HG03442 (cell line): ENCODE results near the gene MAS1L.
"Not testable (repeated sequence)": the region's sequence is repeated elsewhere in the genome, so short reads cannot be mapped to it uniquely, and the experiment has no call there.

Experiments used
- ATAC-seq: cut with Tn5 transposase; IDR thresholded peaks from one replicate; pipeline ENCODE4 v1.9.1; 2021; ENCODE audit warnings: mild to moderate bottlenecking, moderate library complexity; ENCODE audit not compliant: unreplicated experiment

MAS1L gene

GRCh38 chr6:29486577-29486976 lies 1.2 kb downstream of the MAS1L start:
- no peak for ATAC-seq

- no peak for ATAC-seq
These were observed 4.0 kb downstream of the MAS1L start for GRCh38 chr6:29483735-29484134.

GRCh38 chr6:29483186-29483585 lies 4.6 kb downstream of the MAS1L start:
- ATAC-seq: no peak

DNA sequence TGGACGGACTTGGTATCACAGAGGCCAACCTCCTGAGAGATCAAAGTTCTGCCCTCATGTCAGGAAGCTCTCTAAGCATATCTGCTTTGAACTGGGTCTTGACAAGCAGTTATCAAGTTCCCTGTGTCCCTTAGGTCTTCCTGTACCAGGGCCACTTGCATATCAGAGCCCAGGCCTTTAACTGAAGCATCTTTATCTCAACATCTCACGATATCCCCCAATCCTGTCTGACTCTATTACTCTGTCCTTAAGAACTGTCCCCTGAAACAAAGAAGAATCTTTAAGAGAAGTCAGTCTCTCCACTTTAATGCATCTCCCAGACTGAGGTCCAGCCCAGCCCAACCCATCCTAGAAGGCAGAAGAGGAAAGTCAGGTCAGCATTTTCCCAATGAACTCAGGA lies 8.2 kb downstream of the MAS1L start:
- ATAC-seq: no peak

- ATAC-seq: no peak
These were observed 9.0 kb downstream of the MAS1L start for GRCh38 chr6:29478740-29479139.

- no peak for ATAC-seq
These were observed 9.8 kb downstream of the MAS1L start for GRCh38 chr6:29477923-29478450.

GRCh38 chr6:29474996-29475395 lies 12.8 kb downstream of the MAS1L start:
- ATAC-seq: no peak

- ATAC-seq: no peak
These were observed 21.5 kb downstream of the MAS1L start for GRCh38 chr6:29466241-29466640.

GRCh38 chr6:29465801-29466200 lies 22.0 kb downstream of the MAS1L start:
- ATAC-seq: no peak

DNA sequence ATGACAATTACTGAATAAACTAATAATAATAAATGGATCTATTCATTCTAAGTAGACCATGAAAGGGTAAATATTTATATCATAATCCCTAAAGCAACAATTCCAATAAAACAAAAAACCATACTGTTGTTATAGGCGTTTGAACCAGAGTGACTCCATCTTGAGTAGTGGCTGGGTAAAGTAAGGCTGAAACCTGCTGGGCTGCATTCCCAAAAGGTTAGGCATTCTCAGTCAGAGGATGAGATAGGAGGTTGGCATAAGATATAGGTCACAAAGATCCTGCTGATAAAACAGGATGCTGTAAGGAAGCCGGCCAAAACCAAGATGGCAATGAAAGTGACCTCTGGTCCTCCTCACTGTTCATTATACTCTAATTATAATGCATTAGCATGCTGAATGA lies 22.5 kb downstream of the MAS1L start:
- no peak for ATAC-seq

DNA sequence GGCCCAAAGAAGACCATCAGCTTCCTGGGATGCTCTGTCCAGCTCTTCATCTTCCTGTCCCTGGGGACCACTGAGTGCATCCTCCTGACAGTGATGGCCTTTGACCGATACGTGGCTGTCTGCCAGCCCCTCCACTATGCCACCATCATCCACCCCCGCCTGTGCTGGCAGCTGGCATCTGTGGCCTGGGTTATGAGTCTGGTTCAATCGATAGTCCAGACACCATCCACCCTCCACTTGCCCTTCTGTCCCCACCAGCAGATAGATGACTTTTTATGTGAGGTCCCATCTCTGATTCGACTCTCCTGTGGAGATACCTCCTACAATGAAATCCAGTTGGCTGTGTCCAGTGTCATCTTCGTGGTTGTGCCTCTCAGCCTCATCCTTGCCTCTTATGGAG lies 25.7 kb downstream of the MAS1L start:
- no peak for ATAC-seq

- no peak for ATAC-seq
These were observed 26.5 kb downstream of the MAS1L start for GRCh38 chr6:29461021-29461814.

DNA sequence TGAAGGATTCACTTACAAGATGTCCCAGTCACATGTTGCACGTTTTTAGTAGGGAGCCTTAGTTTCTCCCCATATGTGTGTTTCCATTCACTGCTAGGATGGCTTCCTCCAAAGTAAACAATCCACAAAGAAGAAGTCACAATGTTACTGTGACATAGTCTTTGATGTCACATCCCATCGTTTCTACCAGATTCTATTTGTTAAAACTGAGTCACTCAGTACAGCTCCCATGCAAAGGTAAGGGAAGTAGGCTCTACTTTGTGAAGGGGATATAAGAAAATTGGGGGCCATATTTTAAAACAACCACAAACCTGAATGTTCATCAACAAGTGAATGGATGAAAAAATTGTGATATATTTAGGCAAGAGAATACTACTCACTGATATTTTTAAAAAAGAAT lies 30.8 kb downstream of the MAS1L start, which contains the start of the genes OR11A1 and OR2H1:
TSS of gene OR11A1 (minus strand) at position 101 of the 400 bp plus-strand sequence. CDS start 29,430 bp downstream, outside the sequence.
TSS of gene OR2H1 (plus strand) at position 185 of the 400 bp plus-strand sequence. CDS start 4,615 bp downstream, outside the sequence.
- ATAC-seq: no peak

- no peak for ATAC-seq
These were observed 36.1 kb downstream of the MAS1L start for GRCh38 chr6:29451471-29452193.

GRCh38 chr6:29447670-29448069 lies 40.1 kb downstream of the MAS1L start:
- ATAC-seq: no peak

- ATAC-seq: not testable (repeated sequence)
These were observed 43.7 kb downstream of the MAS1L start for GRCh38 chr6:29444031-29444430.

DNA sequence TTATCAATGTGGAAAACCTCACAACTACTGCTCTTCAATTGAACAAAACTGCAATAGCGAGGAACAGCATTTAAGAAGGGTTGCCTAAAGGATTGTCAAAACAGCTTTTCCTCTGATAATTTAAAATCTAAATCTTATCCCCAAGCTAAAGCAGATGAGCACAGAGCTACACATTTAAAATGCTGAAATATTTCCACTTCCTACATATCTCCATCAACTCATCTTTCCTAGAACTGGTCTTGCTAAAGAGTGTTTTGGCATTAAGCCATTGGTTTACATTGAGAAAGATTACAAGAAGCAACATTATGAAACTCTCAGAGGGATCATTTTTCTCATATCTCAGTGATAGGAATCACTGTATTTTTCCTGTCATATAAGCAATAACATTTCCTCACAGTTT lies 45.0 kb downstream of the MAS1L start:
- no peak for ATAC-seq

DNA sequence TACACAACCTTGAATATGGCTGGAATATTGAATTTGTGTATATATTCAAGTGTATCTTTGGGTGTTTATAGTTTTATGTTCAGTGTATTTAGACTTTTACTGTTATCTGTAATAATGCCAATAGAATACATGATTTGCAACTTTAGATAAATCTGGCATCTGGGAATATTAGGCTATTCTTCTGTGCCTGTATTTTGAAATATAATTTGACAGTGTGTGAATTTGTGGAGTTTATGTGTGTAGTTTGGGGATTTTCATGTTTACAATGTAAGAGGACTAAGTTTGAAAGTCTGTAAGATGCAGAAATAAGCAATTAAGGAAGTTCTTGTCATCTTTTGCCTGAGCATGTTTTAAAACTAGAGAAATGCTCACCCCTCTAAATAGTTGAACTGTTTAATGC lies 48.8 kb downstream of the MAS1L start, which contains the start of gene OR10C1:
TSS of gene OR10C1 (plus strand) at position 301 of the 400 bp plus-strand sequence. CDS start 710 bp downstream, outside the sequence.
- ATAC-seq: no peak

- ATAC-seq: not testable (repeated sequence)
These were observed 51.0 kb downstream of the MAS1L start for GRCh38 chr6:29436730-29437129.
